Mesangial cell (primary cell): ENCODE measurements around the gene SMU1. TPM values are rescaled to one million over a fixed set of nuclear protein-coding genes. Genes with fewer than 3 reads are reported as not detected.

ENCODE experiments used
- total RNA-seq: library from RNA; depleted of rRNA; stranded (reverse); fragments of >200 nt; gene quantifications from 2 replicates; pipeline ENCODE4 v1.2.3, GENCODE V29; 2015

The SMU1 gene
- 12.5 and 13.7 TPM in 2 replicates for total RNA-seq

DNA sequence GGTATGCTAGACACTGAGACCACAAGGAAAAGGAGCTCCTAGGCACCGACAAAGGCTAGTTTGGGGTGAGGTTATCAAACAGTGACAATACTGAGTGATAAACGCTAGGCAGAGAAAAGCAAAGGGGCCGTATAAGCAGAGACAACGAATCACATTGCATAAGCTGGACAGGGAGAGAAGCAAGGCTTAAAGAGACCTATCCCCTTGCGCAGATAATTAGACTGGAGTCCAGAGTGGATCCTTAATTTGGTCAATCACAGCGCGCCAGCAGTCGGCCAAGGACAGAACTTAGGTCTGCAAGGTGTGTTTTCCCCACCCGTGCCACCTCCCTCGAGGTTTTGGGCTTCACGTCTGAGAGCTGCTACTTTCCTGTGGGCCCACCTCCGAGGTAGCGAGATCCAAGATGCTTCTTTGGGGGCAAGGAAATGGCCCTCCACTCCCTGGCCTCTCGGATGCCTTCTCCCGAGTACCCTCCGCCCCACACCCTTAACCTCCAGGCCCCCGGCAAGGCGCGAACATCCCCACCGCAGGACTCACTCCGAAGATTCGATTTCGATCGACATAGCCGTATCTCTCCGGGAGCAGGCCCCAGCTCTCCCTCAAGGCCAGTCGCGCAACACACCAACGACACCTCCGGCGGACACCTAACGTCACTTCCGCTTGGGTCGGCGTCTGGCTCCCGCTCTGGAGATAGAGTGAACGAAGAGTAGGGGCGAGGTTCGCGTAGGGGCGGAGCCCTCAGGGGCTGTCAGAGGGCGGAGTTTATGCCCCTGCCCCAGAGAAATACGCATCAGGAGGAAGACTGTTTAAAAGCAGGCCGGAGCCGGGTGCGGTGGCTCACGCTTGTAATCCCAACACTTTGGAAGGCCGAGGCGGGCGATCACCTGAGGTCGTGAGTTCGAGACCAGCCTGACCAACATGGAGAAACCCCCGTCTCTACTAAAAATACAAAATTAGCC, at the start of gene SMU1:
Gene SMU1, minus strand, starts transcription at position 629 of the 959 bp plus-strand sequence. Its CDS starts 66 bp downstream, at position 563.

GRCh38 chr9:33024966-33025571, 51.4 kb downstream of the SMU1 start, which contains the start of gene DNAJA1:
DNAJA1 (plus strand) TSS chr9:33025273; CDS start chr9:33026485, 1,212 bp downstream.

Other genes with a start within 250 kb of the SMU1 start
- gene APTX, start 75.0 kb downstream of the SMU1 start, total RNA-seq: 16.6 and 23.6 TPM in 2 replicates
- 42.2 and 91.4 TPM in 2 replicates for gene DNAJA1, start 51.4 kb downstream of the SMU1 start, total RNA-seq
- 52.0 and 97.9 TPM in 2 replicates for gene B4GALT1, start 90.7 kb upstream of the SMU1 start, total RNA-seq
- not detected in 2 replicates for gene SPINK4, start 163.5 kb upstream of the SMU1 start, total RNA-seq
- gene BAG1, start 188.0 kb upstream of the SMU1 start, total RNA-seq: 24.4 and 34.1 TPM in 2 replicates
- gene CHMP5, start 188.4 kb upstream of the SMU1 start, total RNA-seq: 28.6 and 33.9 TPM in 2 replicates
- gene NFX1, start 213.8 kb upstream of the SMU1 start, total RNA-seq: 15.0 and 23.5 TPM in 2 replicates